RWPE2 (cell line): Measurements from ENCODE around the gene GOLGA6L6.
"Not testable (repeated sequence)": the region's sequence is repeated elsewhere in the genome, so short reads cannot be mapped to it uniquely, and the experiment has no call there.

Experiments
- ATAC-seq: fragments of 200-7000 bp; cut with Tn5 transposase; 3 replicates; pipeline ENCODE4 v1.9.1; 2021; ENCODE audit warnings: low read depth
- DNase-seq: peaks from one replicate; pipeline ENCODE4 v3.0.0-alpha.2; 2020; ENCODE audit warnings: low spot score
- H3K27ac ChIP-seq: fragments of 450-650 bp; 2 replicates; pipeline ENCODE4 v1.5.1; 2017; ENCODE audit warnings: mild to moderate bottlenecking; ENCODE audit not compliant: poor library complexity, severe bottlenecking
- H3K27me3 ChIP-seq: fragments of 250-450 bp; sonication (Bioruptor Pico); 2 replicates; pipeline ENCODE4 v1.5.1; 2021; ENCODE audit warnings: mild to moderate bottlenecking, moderate library complexity; ENCODE audit not compliant: insufficient read depth, poor library complexity, severe bottlenecking
- H3K36me3 ChIP-seq: fragments of 250-450 bp; sonication (Bioruptor Pico); 2 replicates; pipeline ENCODE4 v1.5.1; 2020; ENCODE audit warnings: low read depth, mild to moderate bottlenecking, moderate library complexity
- H3K4me1 ChIP-seq: fragments of 250-450 bp; sonication (Bioruptor Pico); 2 replicates; pipeline ENCODE4 v1.5.1; 2021; ENCODE audit warnings: mild to moderate bottlenecking, moderate library complexity; ENCODE audit not compliant: insufficient read depth, poor library complexity, severe bottlenecking
- H3K4me3 ChIP-seq: fragments of 250-450 bp; sonication (Bioruptor Pico); 2 replicates; pipeline ENCODE4 v1.5.1; 2021; ENCODE audit warnings: mild to moderate bottlenecking, moderate library complexity; ENCODE audit not compliant: severe bottlenecking
- H3K9me3 ChIP-seq: fragments of 250-450 bp; sonication (Bioruptor Pico); 2 replicates; pipeline ENCODE4 v1.5.1; 2021; ENCODE audit warnings: mild to moderate bottlenecking, moderate library complexity; ENCODE audit not compliant: severe bottlenecking

Gene GOLGA6L6

DNA sequence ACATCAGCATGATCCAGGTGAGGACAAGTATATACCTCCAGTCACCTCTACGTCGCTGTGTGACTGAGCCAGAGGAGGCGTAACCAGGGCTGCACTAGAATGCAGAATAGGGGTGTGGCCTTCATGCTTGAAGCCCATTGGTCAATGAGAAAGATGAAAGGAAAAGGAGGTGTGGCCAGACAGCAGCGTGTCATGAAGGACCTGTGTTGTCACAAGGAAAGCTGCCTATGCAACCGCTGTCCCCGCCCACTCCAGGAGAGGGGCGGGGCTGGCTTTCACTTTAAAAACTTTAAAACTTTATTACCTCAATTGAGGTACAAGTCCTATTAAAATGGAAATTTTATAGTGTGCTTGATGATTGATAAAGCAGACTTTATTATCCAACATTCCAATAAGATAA lies at the start of gene GOLGA6L6:
Gene GOLGA6L6 (minus strand): TSS at position 101 of the 400 bp plus-strand sequence. CDS start 91 bp downstream, at position 10.
- not testable (repeated sequence) for H3K27ac ChIP-seq, ATAC-seq, H3K4me1 ChIP-seq, DNase-seq, H3K9me3 ChIP-seq, H3K36me3 ChIP-seq, H3K27me3 ChIP-seq, H3K4me3 ChIP-seq

- not testable (repeated sequence) for H3K4me3 ChIP-seq, ATAC-seq, H3K27ac ChIP-seq, DNase-seq, H3K27me3 ChIP-seq, H3K4me1 ChIP-seq, H3K36me3 ChIP-seq, H3K9me3 ChIP-seq
Measured at GRCh38 chr15:20590069-20590468, 48.5 kb upstream of the GOLGA6L6 start.

GRCh38 chr15:20586821-20587220 lies 45.2 kb upstream of the GOLGA6L6 start:
- not testable (repeated sequence) for ATAC-seq, DNase-seq

GRCh38 chr15:20582726-20583115 lies 41.1 kb upstream of the GOLGA6L6 start:
- not testable (repeated sequence) for H3K4me3 ChIP-seq, H3K27me3 ChIP-seq, H3K4me1 ChIP-seq, H3K9me3 ChIP-seq, DNase-seq, ATAC-seq, H3K36me3 ChIP-seq, H3K27ac ChIP-seq

More at GRCh38 chr15:20586821-20587220, 45.2 kb upstream of the GOLGA6L6 start:
- not testable (repeated sequence) for H3K4me3 ChIP-seq, H3K9me3 ChIP-seq, H3K4me1 ChIP-seq, H3K27me3 ChIP-seq, H3K27ac ChIP-seq, H3K36me3 ChIP-seq

DNA sequence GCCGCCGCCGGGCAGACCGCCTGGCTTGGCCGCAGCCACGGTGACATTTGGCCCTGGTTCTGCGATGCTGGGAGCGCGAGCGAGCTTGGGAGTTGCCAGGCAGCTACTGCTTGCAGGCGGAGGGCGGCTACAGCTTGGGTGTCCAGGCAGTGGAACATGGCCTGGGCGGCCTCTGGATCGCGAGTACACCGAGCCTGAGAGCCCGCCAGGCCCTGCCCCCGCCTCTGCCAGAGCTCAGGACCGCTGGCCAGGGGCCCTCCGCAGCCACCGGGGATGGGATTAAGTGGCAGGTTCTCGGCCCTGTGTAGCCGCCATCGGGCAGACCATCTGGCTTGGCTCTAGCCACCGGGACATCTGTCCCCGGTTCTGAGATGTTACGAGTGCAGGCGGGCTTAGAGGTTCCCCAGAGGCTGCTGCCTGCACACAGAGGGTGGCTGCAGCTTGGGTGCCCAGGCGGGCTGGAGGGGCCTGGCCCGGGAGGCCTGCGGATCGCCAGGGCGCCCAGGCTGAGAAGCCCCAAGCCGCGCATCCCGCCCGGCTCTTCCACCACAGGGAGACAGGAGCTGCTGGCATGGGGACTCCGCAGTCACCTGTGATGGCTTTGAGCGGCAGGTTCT lies 40.6 kb upstream of the GOLGA6L6 start:
- not testable (repeated sequence) for H3K27me3 ChIP-seq, H3K27ac ChIP-seq, H3K4me3 ChIP-seq, H3K9me3 ChIP-seq, H3K4me1 ChIP-seq, H3K36me3 ChIP-seq, DNase-seq
- peak; percentile 33; the same call in 2 of the 3 replicates for ATAC-seq

- H3K4me3 ChIP-seq, H3K27ac ChIP-seq, H3K9me3 ChIP-seq, H3K27me3 ChIP-seq, H3K36me3 ChIP-seq, DNase-seq, H3K4me1 ChIP-seq: not testable (repeated sequence)
- peak; percentile 88 for ATAC-seq
Measured at GRCh38 chr15:20581261-20582108, 39.9 kb upstream of the GOLGA6L6 start.

GRCh38 chr15:20579662-20580061 lies 38.1 kb upstream of the GOLGA6L6 start:
- not testable (repeated sequence) for H3K4me3 ChIP-seq, H3K27me3 ChIP-seq, ATAC-seq, H3K9me3 ChIP-seq, H3K27ac ChIP-seq, DNase-seq, H3K36me3 ChIP-seq, H3K4me1 ChIP-seq

- DNase-seq = peak; percentile 54
- not testable (repeated sequence) for ATAC-seq
Measured at GRCh38 chr15:20551289-20551688, 9.7 kb upstream of the GOLGA6L6 start.

DNA sequence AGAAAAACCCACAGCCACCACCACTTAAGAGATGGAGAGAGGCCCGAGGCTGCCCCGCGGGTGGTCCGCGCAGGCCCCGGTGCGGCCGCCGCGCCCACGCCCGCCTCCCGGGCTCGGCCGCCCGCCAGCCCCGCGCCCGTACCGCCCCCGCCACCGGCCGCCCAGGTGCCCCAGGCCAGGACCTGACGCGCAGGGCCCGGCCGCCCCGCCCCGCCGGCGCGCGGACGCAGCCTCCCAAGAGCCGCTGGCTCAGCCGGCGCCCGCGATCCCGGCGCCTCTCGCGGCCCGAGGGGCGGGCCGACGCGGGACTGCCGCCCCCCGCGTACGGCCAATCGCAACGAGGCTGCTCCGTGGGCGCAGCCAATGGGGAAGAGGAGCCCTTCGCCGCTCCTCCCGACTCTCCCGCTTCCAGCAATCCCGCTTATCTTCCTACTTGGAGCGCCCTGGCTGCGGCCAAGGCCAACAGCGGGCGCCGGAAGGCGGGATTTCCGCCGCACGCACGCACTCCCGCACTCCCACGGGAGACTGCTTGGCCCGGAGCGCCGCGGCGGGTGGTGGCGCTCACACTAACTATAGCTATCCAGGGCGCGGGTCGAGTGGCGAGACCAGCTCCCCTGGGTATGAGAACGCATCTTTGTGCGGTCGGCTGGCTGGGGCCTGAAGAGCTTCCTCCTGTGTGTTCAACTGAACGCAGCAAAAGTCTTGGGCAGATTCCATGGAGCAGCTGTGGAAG lies 35.5 kb downstream of the GOLGA6L6 start:
- not testable (repeated sequence) for DNase-seq, H3K27me3 ChIP-seq, H3K9me3 ChIP-seq, H3K4me1 ChIP-seq, H3K27ac ChIP-seq, H3K36me3 ChIP-seq, H3K4me3 ChIP-seq, ATAC-seq

More at GRCh38 chr15:20551289-20551688, 9.7 kb upstream of the GOLGA6L6 start:
- H3K27ac ChIP-seq, H3K9me3 ChIP-seq, H3K36me3 ChIP-seq, H3K27me3 ChIP-seq, H3K4me1 ChIP-seq, H3K4me3 ChIP-seq: not testable (repeated sequence)

DNA sequence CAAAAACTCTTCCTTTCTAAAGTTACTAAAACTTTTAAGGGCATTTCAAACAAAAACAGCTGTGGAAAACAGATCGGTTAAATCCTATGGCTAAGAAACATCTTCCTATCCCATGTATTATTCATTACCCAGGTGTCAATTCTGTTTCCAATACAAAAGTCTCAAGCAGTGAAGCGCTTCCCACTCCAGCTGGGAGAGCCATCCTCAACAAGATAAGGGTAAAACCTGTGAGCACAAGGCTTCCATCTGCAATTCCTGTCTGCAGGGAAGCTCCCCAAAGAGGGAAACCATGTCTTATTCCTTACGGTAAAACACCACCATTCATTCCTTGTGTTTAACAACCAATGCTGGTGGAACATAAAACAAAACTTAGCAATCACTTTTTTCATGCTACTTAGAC lies 38.8 kb downstream of the GOLGA6L6 start:
- H3K4me1 ChIP-seq, H3K36me3 ChIP-seq, H3K4me3 ChIP-seq, DNase-seq, ATAC-seq, H3K27me3 ChIP-seq, H3K9me3 ChIP-seq, H3K27ac ChIP-seq: not testable (repeated sequence)
